Right ventricle myocardium superior (tissue), 1 donor: ENCODE measurements around the gene ITGB7. TPM values are rescaled to one million over a fixed set of nuclear protein-coding genes. Genes with fewer than 3 reads are reported as not detected.

Experiments used
- ATAC-seq: fragments of 200-7000 bp; cut with Tn5 transposase; one replicate; pipeline ENCODE4 v1.9.1; 2020; ENCODE audit warnings: mild to moderate bottlenecking; ENCODE audit not compliant: poor library complexity
- DNase-seq: peaks from one replicate; pipeline ENCODE4 v3.0.0-alpha.2; 2020
- intact Hi-C: fragments of 100-400 bp; cut with DNase I; formaldehyde crosslinking; loops from one replicate; pipeline ENCODE4 v1.11.2; 2022
- long read RNA-seq: library from polyadenylated mRNA; unstranded; transcript quantifications from one replicate; pipeline ENCODE4 v2.0.0, GENCODE V29; 2021
- total RNA-seq: library from RNA; stranded (reverse); fragmentation: NEBNext Ultra II Directional; extraction: Animal tissue kit (Norgen Biotek cat#: 25700); gene quantifications from one replicate; pipeline ENCODE4 v1.2.1, GENCODE V29; 2021
- donor health status: DM: no; HTN: yes; CAD: no; lungs with severe emphysema.

ITGB7 gene
- 0.97 TPM for total RNA-seq
- long read RNA-seq, partial matches to known transcripts: 2 of 3 reads
- long read RNA-seq, other reads (novel, unspliced or antisense): 1 of 3 reads

GRCh38 chr12:53207042-53207441, at the start of gene ITGB7:
TSS of gene ITGB7 (minus strand) at chr12:53207251. CDS start at chr12:53200443, 6,808 bp downstream.
- ATAC-seq: no peak
- intact Hi-C loops: no loop called here
- peak; percentile 41 for DNase-seq

GRCh38 chr12:53255996-53256395, 48.9 kb upstream of the ITGB7 start:
- intact Hi-C loops: no loop called here
- DNase-seq (no peak), ATAC-seq (no peak)

GRCh38 chr12:53254816-53255545, 47.9 kb upstream of the ITGB7 start:
- DNase-seq: peak; percentile 10
- ATAC-seq: no peak
- intact Hi-C loops: loop anchor here (5.0 kb wide), 1 partner anchor 38 kb away; no protein-coding TSS in a partner anchor

- no peak for ATAC-seq
- intact Hi-C loops: loop anchor here (5.0 kb wide), 1 partner anchor 36 kb away; no protein-coding TSS in a partner anchor
- peak; percentile 13 for DNase-seq
Measured at GRCh38 chr12:53253298-53253697, 46.2 kb upstream of the ITGB7 start.

GRCh38 chr12:53252349-53252916, 45.4 kb upstream of the ITGB7 start:
- DNase-seq: peak; percentile 42
- ATAC-seq: no peak
- intact Hi-C loops: loop anchor here (5.0 kb wide), 1 partner anchor 35 kb away; no protein-coding TSS in a partner anchor

GRCh38 chr12:53251477-53252348, 44.7 kb upstream of the ITGB7 start:
- ATAC-seq (peak; percentile 96), DNase-seq (peak; percentile 88)
- intact Hi-C loops: loop anchor here (5.0 kb wide), 1 partner anchor 34 kb away; no protein-coding TSS in a partner anchor

- DNase-seq: no peak
- intact Hi-C loops: no loop called here
- no peak for ATAC-seq
Measured at GRCh38 chr12:53245286-53245685, 38.2 kb upstream of the ITGB7 start.

- no peak for DNase-seq
- intact Hi-C loops: no loop called here
- ATAC-seq: peak; percentile 67
Measured at GRCh38 chr12:53244337-53244736, 37.3 kb upstream of the ITGB7 start.

- DNase-seq: peak; percentile 20
- no peak for ATAC-seq
- intact Hi-C loops: no loop called here
Measured at GRCh38 chr12:53241623-53242412, 34.8 kb upstream of the ITGB7 start.

- peak; percentile 8 for DNase-seq
- no peak for ATAC-seq
- intact Hi-C loops: no loop called here
Measured at GRCh38 chr12:53239643-53240258, 32.7 kb upstream of the ITGB7 start.

- ATAC-seq (no peak), DNase-seq (peak; percentile 9)
- intact Hi-C loops: no loop called here
Measured at GRCh38 chr12:53236443-53237111, 29.5 kb upstream of the ITGB7 start.

GRCh38 chr12:53235742-53236442, 28.8 kb upstream of the ITGB7 start:
- peak; percentile 3 for DNase-seq
- ATAC-seq: no peak
- intact Hi-C loops: no loop called here

- intact Hi-C loops: no loop called here
- DNase-seq (peak; percentile 9), ATAC-seq (no peak)
Measured at GRCh38 chr12:53235164-53235563, 28.1 kb upstream of the ITGB7 start.

GRCh38 chr12:53234271-53234914, 27.3 kb upstream of the ITGB7 start:
- DNase-seq: peak; percentile 75

GRCh38 chr12:53233671-53234121, 26.6 kb upstream of the ITGB7 start:
- intact Hi-C loops: no loop called here
- ATAC-seq (no peak), DNase-seq (peak; percentile 42)

More at GRCh38 chr12:53234271-53234914, 27.3 kb upstream of the ITGB7 start:
- no peak for ATAC-seq
- intact Hi-C loops: no loop called here
